ENCODE measurements around the gene RHBDL2.

RHBDL2 gene

GRCh38 chr1:38923607-38924006 lies 18.0 kb downstream of the RHBDL2 start:
- Histone ChIP-seq H3K4me1 (ENCODE audit: control insufficient read depth, low read length) (no peaks in the 10 kb centered on the region), H3K36me3 (ENCODE audit: control insufficient read depth, low read length) (no peaks in the 10 kb centered on the region), H3K27me3 (ENCODE audit: control insufficient read depth, low read length) (0 out of 2 replicates have a peak, but pooled peaks cover 2% of the 10 kb centered on the region), H3K79me2 (ENCODE audit: control insufficient read depth, low read length) (no peaks in the 10 kb centered on the region), H3F3A (ENCODE audit: control insufficient read depth, insufficient read depth) (no peaks in the 10 kb centered on the region), H3K9me3 (ENCODE audit: control insufficient read depth, insufficient read depth, low read length) (no peaks in the 10 kb centered on the region), H3K4me2 (ENCODE audit: low read length) (no peak overlapping the region), H4K20me1 (ENCODE audit: control insufficient read depth, insufficient read depth, low read depth, low read length) (no peaks in the 10 kb centered on the region), H3K4me3 (ENCODE audit: low read length) (no peak overlapping the region), H3K27ac (ENCODE audit: low read depth, low read length) (no peak overlapping the region), H3K9me2 (replicated peaks; ENCODE audit: control insufficient read depth, low read length) (no peaks in the 10 kb centered on the region)
- TF ChIP-seq EZH2phosphoT487 (IDR thresholded peaks at IDR 0.05; ENCODE audit: borderline replicate concordance, low read length) (no peak), CTCF (IDR thresholded peaks at IDR 0.05; ENCODE audit: low read depth, low read length, poor library complexity, severe bottlenecking) (no peak)

GRCh38 chr1:38919130-38919529 lies 22.5 kb downstream of the RHBDL2 start:
- H3K9me3 ChIP-seq (ENCODE audit: control insufficient read depth, insufficient read depth, low read length), result no peaks in the 10 kb centered on the region
- no peaks in the 10 kb centered on the region for H3F3A ChIP-seq (ENCODE audit: control insufficient read depth, insufficient read depth)
- no peak overlapping the region for H3K27ac ChIP-seq (ENCODE audit: low read depth, low read length)
- H3K27me3 ChIP-seq (ENCODE audit: control insufficient read depth, low read length), result 0 out of 2 replicates have a peak, but pooled peaks cover 2% of the 10 kb centered on the region
- no peaks in the 10 kb centered on the region for H4K20me1 ChIP-seq (ENCODE audit: control insufficient read depth, insufficient read depth, low read depth, low read length)
- H3K4me3 ChIP-seq (ENCODE audit: low read length), result no peak overlapping the region
- H3K36me3 ChIP-seq (ENCODE audit: control insufficient read depth, low read length), result no peaks in the 10 kb centered on the region
- no peaks in the 10 kb centered on the region for H3K79me2 ChIP-seq (ENCODE audit: control insufficient read depth, low read length)
- no peaks in the 10 kb centered on the region for H3K4me1 ChIP-seq (ENCODE audit: control insufficient read depth, low read length)
- TF ChIP-seq CTCF (IDR thresholded peaks at IDR 0.05; ENCODE audit: low read depth, low read length, poor library complexity, severe bottlenecking), result no peak
- no peak for TF ChIP-seq EZH2phosphoT487 (IDR thresholded peaks at IDR 0.05; ENCODE audit: borderline replicate concordance, low read length)
- H3K9me2 ChIP-seq (replicated peaks; ENCODE audit: control insufficient read depth, low read length), result no peaks in the 10 kb centered on the region
- no peak overlapping the region for H3K4me2 ChIP-seq (ENCODE audit: low read length)

GRCh38 chr1:38918568-38918967 lies 23.1 kb downstream of the RHBDL2 start:
- no peaks in the 10 kb centered on the region for H3K4me1 ChIP-seq (ENCODE audit: control insufficient read depth, low read length)
- no peaks in the 10 kb centered on the region for H3K9me3 ChIP-seq (ENCODE audit: control insufficient read depth, insufficient read depth, low read length)
- no peaks in the 10 kb centered on the region for H3K79me2 ChIP-seq (ENCODE audit: control insufficient read depth, low read length)
- H3K4me3 ChIP-seq (ENCODE audit: low read length), result no peak overlapping the region
- no peaks in the 10 kb centered on the region for H4K20me1 ChIP-seq (ENCODE audit: control insufficient read depth, insufficient read depth, low read depth, low read length)
- no peak overlapping the region for H3K27ac ChIP-seq (ENCODE audit: low read depth, low read length)
- H3K27me3 ChIP-seq (ENCODE audit: control insufficient read depth, low read length), result 0 out of 2 replicates have a peak, but pooled peaks cover 2% of the 10 kb centered on the region
- no peak for TF ChIP-seq EZH2phosphoT487 (IDR thresholded peaks at IDR 0.05; ENCODE audit: borderline replicate concordance, low read length)
- TF ChIP-seq CTCF (IDR thresholded peaks at IDR 0.05; ENCODE audit: low read depth, low read length, poor library complexity, severe bottlenecking), result no peak
- no peaks in the 10 kb centered on the region for H3K9me2 ChIP-seq (replicated peaks; ENCODE audit: control insufficient read depth, low read length)
- no peaks in the 10 kb centered on the region for H3K36me3 ChIP-seq (ENCODE audit: control insufficient read depth, low read length)
- no peaks in the 10 kb centered on the region for H3F3A ChIP-seq (ENCODE audit: control insufficient read depth, insufficient read depth)
- no peak overlapping the region for H3K4me2 ChIP-seq (ENCODE audit: low read length)

Measured in DOHH2 (cell line).